GM19240 (cell line): Measurements from ENCODE around the gene TNPO1.
"Not testable (repeated sequence)": the region's sequence is repeated elsewhere in the genome, so short reads cannot be mapped to it uniquely, and the experiment has no call there.

ENCODE experiments used
- DNase-seq: peaks from one replicate; pipeline ENCODE4 v3.0.0; 2011; ENCODE audit warnings: low spot score; ENCODE audit not compliant: insufficient read length

TNPO1 gene

DNA sequence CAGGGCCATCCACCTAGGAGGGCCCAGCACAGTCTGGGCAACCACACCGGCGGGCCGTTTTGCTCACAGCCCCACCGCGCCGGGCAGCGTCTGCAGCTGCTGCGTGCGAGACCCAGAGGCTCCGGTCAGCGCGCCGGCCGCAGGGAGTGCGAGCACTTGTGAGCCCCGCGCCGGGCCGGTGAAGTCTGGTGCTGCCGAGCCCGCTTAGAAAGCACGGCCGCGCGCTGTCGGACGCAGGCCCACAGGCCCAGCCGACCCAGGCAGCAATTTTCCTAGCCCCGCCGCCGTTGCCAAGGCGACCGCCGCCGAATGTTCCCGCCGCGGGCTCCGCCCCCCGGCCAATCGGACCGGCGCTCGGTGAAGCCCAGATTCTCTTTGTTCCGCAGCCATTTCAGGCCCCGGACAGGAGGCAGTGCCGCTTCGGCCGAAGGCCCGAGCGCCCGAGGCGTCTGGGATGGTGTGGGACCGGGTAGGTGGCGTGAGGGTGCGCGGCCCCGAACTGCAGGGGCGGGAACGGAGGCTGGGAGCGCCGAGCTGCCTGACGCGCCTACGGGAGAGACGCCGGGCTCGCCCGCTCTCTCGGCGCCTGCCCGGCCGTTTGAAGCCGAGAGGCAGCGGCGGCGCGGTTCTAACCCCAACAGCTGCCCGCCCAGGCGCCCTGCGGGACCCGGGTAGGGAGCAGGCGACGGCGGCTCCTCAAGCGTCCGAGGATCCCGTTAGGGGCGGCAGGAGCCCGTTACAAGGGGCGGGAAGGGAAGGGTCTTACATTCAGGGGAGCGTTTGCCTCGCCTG, at the start of gene TNPO1:
Gene TNPO1, plus strand, starts transcription at position 378 of the 792 bp plus-strand sequence. Its CDS starts 77 bp downstream, at position 455.
- peak; percentile 69 for DNase-seq

GRCh38 chr5:72767289-72768010, 49.0 kb upstream of the TNPO1 start:
- DNase-seq = no peak

- no peak for DNase-seq
Observed at GRCh38 chr5:72770266-72770665, 46.2 kb upstream of the TNPO1 start.

- no peak for DNase-seq
Observed at GRCh38 chr5:72776684-72777083, 39.8 kb upstream of the TNPO1 start.

GRCh38 chr5:72779520-72779919, 36.9 kb upstream of the TNPO1 start:
- DNase-seq = no peak

GRCh38 chr5:72783354-72783753, 33.1 kb upstream of the TNPO1 start:
- DNase-seq = no peak

GRCh38 chr5:72784129-72784528, 32.3 kb upstream of the TNPO1 start:
- no peak for DNase-seq

DNA sequence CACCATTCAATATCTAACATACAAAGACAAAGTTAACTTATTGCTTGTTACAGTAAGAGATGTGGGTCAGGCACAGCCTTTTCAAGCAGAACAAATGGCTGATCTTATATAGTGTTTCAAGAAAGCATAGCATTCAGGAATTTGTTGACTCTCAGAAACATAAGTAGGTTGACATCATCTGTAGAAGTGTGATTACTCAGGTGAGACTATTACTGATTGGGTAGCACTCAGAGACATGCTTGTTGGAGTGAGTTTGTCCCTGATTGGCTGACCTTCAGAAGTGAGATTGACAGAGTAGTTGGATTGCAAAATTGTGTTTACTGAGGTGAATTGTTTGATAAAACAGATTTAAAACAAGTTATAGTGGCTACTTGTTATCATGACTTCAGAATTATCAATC, 30.7 kb upstream of the TNPO1 start:
- no peak for DNase-seq

DNA sequence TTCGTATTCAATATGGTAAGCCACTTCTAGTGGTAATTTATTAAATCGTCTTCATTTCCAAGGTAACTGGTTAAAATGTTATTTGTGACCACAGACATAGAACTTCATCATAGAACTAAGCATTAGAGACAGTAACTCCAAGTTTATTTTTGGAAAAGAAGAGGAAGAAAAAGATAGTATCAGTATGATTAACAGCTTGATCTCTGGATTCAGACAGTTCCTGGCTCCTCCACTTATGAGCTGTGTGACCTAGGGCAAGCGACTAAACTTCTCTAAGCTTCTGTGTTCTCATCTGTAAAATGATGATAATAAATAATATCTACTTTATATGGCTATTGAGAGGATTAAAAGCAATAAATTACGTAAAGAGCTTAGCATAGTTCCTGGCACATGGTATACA, 29.8 kb upstream of the TNPO1 start:
- DNase-seq = no peak

- no peak for DNase-seq
Observed at GRCh38 chr5:72788866-72789505, 27.5 kb upstream of the TNPO1 start.

- DNase-seq = no peak
Observed at GRCh38 chr5:72790186-72790585, 26.3 kb upstream of the TNPO1 start.

DNA sequence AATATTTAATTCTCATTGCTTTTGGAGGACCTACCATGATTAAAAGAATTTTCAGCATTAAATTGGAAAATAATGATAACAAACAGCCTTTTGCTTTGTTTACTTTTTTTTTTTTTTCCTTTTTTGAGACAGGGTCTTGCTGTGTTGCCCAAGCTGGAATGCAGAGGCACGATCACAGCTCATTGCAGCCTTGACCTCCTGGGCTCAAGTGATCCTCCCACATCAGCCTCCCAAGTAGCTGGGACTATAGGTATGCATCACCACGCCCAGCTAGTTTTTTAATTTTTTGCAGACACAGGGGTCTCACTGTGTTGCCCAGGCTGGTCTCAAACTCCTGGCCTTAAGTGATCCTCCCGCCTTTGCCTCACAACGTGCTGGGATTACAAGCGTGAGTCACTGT, 23.8 kb upstream of the TNPO1 start:
- DNase-seq = not testable (repeated sequence)

- DNase-seq = no peak
Observed at GRCh38 chr5:72796001-72796400, 20.5 kb upstream of the TNPO1 start.

GRCh38 chr5:72799721-72800120, 16.7 kb upstream of the TNPO1 start:
- no peak for DNase-seq

GRCh38 chr5:72808637-72809036, 7.8 kb upstream of the TNPO1 start:
- DNase-seq = not testable (repeated sequence)

DNA sequence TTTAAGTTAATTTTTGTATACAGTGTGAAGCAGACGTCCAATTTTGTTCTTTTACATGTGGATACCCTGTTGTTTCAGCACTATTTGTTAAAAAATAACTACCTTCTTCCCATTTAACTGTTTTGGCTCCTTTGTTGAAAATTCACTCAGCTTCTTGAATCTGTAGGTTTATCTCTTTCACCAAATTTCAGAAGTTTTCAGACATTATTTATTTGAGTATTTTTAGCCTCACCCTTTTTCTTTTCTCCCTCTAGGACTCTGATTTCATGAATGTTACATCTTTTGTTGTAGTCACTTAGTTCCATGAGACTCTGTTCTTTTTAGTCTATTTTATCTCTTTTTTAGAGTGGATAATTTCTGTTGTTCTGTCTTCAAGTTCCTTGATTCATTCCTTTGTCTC, 4.6 kb upstream of the TNPO1 start:
- DNase-seq = no peak

- no peak for DNase-seq
Observed at GRCh38 chr5:72812488-72812887, 4.0 kb upstream of the TNPO1 start.

GRCh38 chr5:72814104-72814503, 2.4 kb upstream of the TNPO1 start:
- DNase-seq = no peak

DNA sequence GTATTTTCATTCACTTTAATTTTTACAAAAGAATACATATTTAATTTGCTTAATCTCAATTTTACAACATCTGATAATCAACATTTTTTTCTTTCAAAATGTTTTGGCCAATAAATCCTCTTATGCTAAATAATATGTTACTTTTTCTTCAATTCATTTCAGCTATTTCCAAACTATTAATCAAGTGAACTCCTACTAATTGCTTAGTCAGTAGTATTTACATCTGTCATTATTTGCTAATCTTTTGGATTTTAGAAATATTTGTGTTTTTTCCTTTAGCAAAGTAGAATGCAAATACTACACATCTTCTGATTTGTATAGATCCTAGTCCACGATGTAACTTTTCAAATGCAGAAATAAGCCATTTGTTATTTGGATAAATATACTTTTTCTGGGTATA, 1.6 kb upstream of the TNPO1 start:
- no peak for DNase-seq

DNA sequence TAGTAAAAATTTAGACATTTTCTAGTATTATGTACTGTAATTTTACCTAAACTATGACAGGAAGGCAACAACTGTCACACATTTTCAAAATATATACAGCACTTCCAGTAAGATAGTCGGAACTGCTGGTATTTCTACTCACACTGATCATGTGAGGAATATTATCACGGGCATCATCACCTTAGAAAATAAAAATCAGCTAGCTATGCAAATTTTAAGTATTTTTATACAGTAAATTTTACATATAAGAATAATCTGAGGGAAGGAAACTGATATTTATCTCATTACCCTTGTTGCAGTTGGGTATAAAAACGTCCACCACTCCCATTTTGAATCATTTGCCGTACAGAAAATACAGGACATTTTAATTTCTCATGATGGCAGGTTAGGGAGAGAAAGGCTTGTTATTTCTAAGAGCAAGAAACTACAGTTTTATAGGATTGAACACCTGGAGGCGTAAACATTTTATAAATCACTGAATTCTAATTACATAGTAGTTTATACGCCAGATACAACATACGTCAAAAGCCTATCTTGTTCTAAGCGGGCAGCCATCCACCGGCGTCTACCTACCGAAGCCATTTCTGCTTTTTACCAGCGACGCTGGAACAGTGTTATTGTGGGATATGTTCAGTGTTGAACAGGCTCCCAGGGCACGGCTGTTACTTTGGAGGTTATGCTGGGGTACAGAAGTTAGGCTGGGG, 729 bp upstream of the TNPO1 start:
- DNase-seq = no peak

- peak; percentile 20 for DNase-seq
Observed at GRCh38 chr5:72817076-72817481, 618 bp downstream of the TNPO1 start.
